ENCODE data around the gene TDRD9.

Gene TDRD9

GRCh38 chr14:104069541-104069940 is 141.3 kb downstream of the TDRD9 start:
- DNase-seq (ENCODE audit: low read depth), result no peak

DNA sequence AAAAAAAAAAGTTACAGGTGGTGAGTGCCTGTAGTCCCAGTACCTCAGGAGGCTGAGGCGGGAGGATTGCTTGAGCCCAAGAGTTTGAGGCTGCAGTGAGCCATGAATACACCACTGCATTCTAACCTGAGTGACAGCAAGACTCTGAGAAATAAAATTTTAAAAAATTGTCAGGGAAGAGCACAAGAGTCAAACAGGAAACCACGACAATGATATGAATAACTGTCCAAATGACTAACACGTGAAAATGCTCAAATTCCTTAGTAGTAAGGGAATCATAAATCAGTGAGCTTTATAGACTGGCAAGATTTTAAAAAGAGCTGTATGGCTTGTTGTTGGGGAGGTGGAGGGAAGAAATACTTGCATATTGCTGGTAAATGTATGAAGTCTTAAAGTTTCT is 144.3 kb downstream of the TDRD9 start:
- DNase-seq (ENCODE audit: low read depth), result no peak

DNA sequence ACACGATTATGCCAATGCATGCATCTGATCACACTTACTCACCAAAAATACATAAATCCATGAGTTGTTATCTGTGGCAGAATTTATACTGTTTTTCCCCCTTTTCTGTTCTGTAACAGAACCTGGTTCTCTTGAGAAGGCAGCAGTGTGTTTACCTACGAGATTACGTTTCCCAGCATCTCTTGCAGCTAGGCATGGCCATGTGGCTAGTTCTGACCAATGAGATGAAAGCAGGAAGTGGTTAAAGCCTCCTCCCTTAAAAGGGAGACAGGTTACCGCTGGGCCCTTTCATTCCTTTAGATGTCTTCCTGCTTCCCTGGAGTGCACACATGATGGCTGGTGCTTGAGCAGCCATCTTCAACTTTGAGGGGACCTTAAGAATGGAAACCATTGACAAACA is 145.5 kb downstream of the TDRD9 start:
- no peak for DNase-seq (ENCODE audit: low read depth)

DNA sequence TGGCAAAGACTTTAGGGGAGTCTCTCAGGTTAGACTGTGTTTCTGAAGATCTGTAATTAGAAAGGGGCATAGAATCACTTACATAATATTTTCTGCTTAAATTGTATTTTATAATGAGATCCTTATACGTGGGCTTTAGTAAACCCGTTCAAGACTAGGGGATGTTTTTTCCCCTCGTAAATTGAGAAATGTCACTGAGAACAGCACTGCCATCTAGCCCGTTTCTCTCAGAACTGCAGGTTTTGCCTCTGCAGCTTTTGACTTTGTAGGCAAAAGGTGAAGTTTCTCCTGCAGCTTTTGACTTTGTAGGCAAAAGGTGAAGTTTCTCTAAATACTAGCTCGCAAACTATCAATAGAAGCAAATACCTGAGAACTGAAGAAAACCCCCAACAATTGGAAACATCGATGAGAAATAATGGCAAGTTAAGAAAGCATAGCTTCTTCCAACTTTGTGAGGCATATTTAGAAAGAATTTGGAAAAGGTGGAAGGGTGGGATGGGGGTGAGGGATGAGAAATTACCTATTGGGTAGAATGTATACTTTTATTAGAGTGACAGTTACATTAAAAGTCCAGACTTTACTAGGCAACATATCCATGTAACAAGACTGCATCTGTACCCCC is 147.4 kb downstream of the TDRD9 start:
- no peak for DNase-seq (ENCODE audit: low read depth)

DNA sequence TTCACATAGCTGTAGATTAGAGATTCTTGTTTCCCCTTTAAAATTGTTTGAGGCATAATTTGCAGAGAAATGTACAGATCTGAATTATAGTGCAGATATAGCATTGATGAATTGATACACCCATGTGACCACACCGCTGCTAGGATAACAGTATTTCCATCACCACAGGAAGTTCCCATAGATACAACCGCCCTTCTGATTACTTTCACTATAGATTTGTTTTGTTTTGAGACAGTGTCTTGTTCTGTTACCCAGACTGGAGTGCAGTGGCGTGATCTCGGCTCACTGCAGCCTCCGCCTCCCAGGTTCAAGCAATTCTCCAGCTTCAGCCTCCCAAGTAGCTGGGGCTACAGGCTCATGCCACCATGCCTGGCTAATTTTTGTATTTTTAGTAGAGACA is 148.5 kb downstream of the TDRD9 start:
- DNase-seq (ENCODE audit: low read depth), result no peak

GRCh38 chr14:104078031-104078455 is 149.8 kb downstream of the TDRD9 start:
- DNase-seq (ENCODE audit: low read depth), result peak; percentile 65

GRCh38 chr14:104080376-104081260 is 152.4 kb downstream of the TDRD9 start:
- no peak for DNase-seq (ENCODE audit: low read depth)

DNA sequence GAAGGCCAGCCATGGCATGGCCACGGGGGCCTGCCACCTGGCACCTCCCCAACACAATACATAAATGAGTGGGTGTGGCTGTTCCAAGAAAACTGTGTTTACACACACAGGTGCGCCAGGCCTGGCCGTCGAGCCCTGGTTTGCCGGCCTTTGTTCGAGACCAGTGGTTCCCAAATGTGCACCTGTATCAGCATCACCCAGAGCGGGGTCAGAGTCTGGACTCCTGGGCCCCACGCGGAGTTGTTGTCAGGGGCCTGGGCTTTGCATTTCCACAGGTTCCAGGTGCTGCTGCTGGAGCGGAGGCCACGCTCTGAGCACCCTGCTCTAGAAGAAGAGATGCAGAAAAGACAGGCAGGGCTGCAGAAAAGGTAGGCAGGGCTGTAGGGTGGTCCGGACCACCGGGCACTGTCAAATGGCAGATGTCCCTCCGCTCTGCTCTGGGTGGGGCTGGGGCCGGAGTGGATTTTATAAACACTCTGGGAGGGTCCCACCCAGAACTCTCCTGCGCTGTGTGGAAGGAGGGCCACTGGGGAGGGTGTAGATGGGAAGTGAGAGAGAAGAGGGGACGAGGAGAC is 153.1 kb downstream of the TDRD9 start:
- no peak for DNase-seq (ENCODE audit: low read depth)

DNA sequence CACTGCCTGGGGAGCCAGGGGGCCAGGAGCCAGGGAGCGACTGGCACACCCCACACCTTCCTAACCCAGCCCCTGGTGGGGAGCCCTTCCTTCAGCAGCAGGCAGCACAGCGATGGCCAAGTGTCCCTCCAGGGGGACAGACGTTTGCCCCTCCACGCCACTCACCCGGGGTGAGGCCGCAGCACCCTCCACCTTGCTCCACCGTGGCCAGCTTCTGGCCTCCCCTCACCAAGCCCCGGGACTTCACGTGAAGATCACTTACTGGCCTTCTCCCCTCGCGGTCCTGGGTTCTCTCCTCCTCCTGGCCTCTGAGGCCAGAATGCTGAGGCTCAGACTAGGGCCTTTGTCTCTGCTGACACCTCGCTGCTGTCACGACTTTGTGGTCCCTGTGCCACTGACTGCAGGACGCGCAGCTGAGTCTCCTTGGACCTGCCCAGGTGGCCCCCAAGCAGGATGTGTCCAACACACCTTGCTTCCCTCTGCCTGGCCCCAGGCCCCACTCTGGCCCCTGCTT is 153.8 kb downstream of the TDRD9 start:
- DNase-seq (ENCODE audit: low read depth), result no peak

DNA sequence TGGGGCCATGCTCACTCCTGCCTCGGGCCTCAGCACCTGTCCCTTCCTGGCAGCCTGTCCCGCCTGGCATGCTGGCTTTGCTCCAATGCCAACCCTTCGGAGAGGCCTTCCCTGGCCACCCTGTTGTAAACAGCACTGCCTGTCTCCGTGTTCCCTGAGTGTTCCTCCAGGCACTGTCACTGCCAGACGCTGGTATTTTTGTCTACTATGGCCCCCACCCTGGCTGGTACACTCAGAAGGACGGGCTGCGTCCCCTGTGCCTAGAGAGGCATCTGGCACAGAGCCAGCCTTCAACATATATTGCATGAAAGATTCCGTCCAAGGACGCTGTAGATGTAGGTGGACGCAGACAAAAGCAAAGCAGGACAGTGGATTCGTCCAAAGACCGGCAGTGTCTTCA is 154.6 kb downstream of the TDRD9 start:
- no peak for DNase-seq (ENCODE audit: low read depth)

DNA sequence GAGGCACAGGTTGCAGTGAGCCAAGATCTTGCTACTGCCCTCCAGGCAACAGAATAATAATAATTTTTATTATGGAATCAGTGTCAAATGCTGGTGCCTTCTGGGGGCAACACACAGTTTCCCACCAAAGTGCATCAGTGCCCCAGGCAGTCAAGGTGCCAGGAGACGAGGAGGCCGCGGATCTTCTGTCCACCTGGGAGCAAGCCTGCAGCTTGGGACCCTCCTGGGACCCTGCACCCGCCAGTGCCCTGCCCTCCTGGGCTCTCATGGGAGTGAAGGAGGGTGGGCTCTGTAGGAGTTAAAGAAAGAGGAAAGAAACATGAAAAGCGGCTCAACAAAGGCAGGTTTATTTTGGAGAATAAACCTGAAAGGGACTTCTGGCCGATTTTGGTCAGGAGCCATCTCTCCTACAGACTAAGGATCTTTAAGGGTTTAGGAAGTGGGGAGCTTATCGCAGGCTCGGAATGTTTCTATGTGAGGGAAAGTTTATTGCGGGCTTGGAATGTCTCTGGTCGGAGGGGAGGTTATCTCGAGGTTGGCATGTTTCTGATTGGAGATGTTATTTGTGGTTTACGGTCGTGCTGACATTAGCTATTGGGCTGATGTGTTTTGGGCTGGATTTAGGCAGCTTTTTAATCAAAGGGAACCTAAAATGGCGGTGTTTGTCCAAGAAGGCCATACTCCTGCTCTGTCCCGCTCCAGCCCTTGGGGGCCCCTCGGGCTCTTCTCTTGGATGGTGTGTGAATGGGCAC is 156.2 kb downstream of the TDRD9 start:
- DNase-seq (ENCODE audit: low read depth), result no peak

GRCh38 chr14:104085032-104085888 is 157.0 kb downstream of the TDRD9 start, which contains the start of gene ASPG:
Gene ASPG (plus strand): TSS chr14:104085700. CDS start chr14:104085771, 71 bp downstream.
- DNase-seq (ENCODE audit: low read depth), result no peak

GRCh38 chr14:104085889-104086201 is 157.6 kb downstream of the TDRD9 start:
- DNase-seq (ENCODE audit: low read depth), result no peak

DNA sequence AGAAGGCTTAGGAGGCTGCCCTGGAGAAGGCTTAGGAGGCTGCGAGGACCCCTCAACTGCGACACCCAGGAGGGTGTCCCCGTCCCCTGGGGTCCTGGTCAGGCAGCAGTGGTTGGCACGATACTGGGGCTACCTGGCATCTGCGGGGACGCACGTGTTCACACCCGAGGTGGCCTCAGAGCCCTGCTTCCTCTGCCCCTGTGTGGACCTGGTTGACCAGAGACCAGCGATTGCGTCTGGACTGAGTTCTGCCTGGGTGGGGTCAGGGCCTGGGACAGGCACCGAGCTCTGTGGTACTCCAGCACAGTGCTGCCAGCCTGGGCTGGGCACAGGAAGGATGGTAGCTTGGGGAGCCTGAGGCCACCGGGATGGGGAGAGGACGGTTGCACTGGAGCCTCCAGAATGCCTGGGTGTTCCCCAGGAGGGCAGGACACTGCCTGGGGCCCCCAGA is 158.0 kb downstream of the TDRD9 start:
- DNase-seq (ENCODE audit: low read depth), result no peak

- DNase-seq (ENCODE audit: low read depth), result no peak
Observed at GRCh38 chr14:104086661-104087461, 158.6 kb downstream of the TDRD9 start.

DNA sequence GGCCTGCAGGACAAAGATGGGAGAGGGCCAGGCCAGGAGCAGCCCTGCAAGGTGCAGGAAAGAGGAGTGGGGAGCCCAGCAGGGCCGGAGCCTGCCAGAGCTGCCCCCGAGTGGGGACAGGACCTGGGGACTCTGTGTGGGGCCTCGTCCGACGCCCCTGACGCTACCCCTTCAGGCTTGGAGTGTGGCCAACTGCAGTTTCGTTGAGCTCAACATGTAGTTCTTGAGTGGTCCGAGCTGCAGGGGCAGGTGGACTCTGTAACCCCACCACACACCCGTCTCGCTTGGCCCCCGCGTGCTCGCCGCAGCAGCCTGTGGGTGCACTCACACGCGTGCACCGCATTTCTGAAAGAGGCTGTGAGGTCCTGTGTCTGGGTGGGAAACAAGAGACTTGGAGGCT is 159.2 kb downstream of the TDRD9 start:
- DNase-seq (ENCODE audit: low read depth), result no peak

- no peak for DNase-seq (ENCODE audit: low read depth)
Observed at GRCh38 chr14:104087981-104088850, 160.0 kb downstream of the TDRD9 start.

DNA sequence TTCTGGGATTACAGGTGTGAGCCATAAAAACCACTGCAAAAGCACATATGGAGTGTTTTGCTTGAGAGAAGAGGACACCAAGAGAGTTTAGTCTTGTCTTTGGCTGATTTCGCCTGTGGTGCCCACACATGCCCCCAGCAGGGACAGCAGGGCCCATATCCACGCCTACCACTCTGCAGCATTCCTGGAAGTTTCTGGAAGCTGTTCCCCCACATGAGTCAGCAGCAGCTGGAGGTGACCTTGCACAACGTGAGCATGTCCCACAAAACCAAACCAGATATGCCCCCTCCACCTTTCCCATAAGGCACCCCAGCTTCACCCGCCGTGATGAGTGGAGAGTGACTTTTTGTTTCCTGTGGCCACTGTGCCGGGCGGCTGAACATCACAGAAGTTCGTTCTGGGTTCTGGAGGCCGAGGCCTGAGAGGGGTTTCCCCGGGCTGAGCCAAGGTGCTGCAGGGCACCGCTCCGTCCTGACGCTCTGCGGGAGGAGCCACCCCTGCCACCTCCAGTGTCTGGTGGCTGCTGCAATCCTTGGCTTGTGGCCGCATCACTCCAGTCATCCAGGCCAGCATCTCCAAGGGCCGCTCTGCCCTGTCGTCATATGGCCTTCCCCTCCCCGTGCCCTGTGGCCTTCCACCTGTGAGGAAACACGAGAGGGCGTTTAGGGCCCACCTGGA is 162.0 kb downstream of the TDRD9 start:
- DNase-seq (ENCODE audit: low read depth), result no peak

Measured in stromal cell of bone marrow (primary cell).